ENCODE data around the gene CSNK1D.

The CSNK1D gene

DNA sequence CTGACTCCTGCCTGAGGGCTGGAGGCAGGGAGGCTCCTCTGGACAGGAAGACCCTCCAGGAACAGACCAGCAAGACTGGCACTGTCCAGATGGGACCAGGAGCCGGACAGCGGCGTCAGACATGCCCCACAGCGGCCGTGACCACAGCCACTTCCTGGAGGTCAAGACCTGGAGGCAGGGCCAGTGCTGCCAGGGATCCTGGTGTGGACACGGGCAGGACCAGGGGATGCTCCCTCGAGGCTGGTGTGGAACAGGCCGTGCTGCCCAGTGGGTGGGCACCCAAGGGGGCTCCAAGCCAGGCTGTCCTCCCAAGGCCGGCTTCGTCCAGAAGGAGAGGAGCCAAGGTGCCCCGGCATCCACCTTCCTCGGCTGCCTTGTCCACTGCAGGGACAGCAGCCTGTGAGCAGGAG is 56.4 kb downstream of the CSNK1D start:
- no peak overlapping the region for H3K27ac ChIP-seq (ENCODE audit: extremely low read depth, low read depth, low read length)
- CTCF ChIA-PET = no interaction called here

GRCh38 chr17:82216301-82217119 is 57.0 kb downstream of the CSNK1D start:
- Histone ChIP-seq H3K4me1 (ENCODE audit: control insufficient read depth, insufficient read depth, low read length) (0 out of 2 replicates have a peak, but pooled peaks cover 7% of the 10 kb centered on the region), H3K36me3 (ENCODE audit: control insufficient read depth in 2 of 2, insufficient read depth in 1 of 2, low read length in 2 of 2) (no peaks in the 10 kb centered on the region), H3K27ac (ENCODE audit: extremely low read depth, low read depth, low read length) (no peak overlapping the region), H3K9me3 (ENCODE audit: control insufficient read depth, insufficient read depth, low read depth, low read length) (no peaks in the 10 kb centered on the region), H3K4me3 (ENCODE audit: low read depth, low read length) (no peak overlapping the region)
- ChIA-PET POLR2A (no interaction called here), CTCF (no interaction called here)
- TF ChIP-seq ZNF549 (tag by site-specific recombination; IDR thresholded peaks at IDR 0.05) (no peak), ZNF654 (tag by site-specific recombination; IDR thresholded peaks at IDR 0.05; ENCODE audit: low read depth) (no peak), KLF1 (tag by site-specific recombination; IDR thresholded peaks at IDR 0.05) (peak; percentile 42; the same call in 1 of the 2 replicates), ZFHX2 (tag by site-specific recombination; conservative IDR thresholded peaks at IDR 0.05) (peak; percentile 31; the same call in 1 of the 2 replicates), ZNF488 (tag by site-specific recombination; IDR thresholded peaks at IDR 0.05) (no peak), EGR2 (tag by site-specific recombination; IDR thresholded peaks at IDR 0.05; ENCODE audit: low read depth) (peak; percentile 59), GLIS2 (tag by site-specific recombination; IDR thresholded peaks at IDR 0.05) (peak; percentile 16; the same call in 1 of the 2 replicates)

More for the DNA sequence above, 56.4 kb downstream of the CSNK1D start:
- no peak for TF ChIP-seq ZNF239 (tag by site-specific recombination; IDR thresholded peaks at IDR 0.05)
- TF ChIP-seq ZSCAN30 (tag by site-specific recombination; IDR thresholded peaks at IDR 0.05) = no peak
- no peak for TF ChIP-seq ZXDB (tag by site-specific recombination; IDR thresholded peaks at IDR 0.05)
- TF ChIP-seq ZNF707 (tag by site-specific recombination; IDR thresholded peaks at IDR 0.05) = no peak
- no peak for TF ChIP-seq ZNF391 (tag by site-specific recombination; IDR thresholded peaks at IDR 0.05; ENCODE audit: borderline replicate concordance, low read depth)
- TF ChIP-seq, protein P1, sequence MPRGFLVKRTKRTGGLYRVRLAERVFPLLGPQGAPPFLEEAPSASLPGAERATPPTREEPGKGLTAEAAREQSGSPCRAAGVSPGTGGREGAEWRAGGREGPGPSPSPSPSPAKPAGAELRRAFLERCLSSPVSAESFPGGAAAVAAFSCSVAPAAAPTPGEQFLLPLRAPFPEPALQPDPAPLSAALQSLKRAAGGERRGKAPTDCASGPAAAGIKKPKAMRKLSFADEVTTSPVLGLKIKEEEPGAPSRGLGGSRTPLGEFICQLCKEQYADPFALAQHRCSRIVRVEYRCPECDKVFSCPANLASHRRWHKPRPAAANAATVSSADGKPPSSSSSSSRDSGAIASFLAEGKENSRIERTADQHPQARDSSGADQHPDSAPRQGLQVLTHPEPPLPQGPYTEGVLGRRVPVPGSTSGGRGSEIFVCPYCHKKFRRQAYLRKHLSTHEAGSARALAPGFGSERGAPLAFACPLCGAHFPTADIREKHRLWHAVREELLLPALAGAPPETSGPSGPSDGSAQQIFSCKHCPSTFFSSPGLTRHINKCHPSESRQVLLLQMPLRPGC (tag by site-specific recombination; IDR thresholded peaks at IDR 0.05) = no peak
- TF ChIP-seq ZNF621 (tag by site-specific recombination; IDR thresholded peaks at IDR 0.05) = no peak
- no peak for TF ChIP-seq RBAK (tag by site-specific recombination; IDR thresholded peaks at IDR 0.05)
- TF ChIP-seq ZNF223 (tag by site-specific recombination; IDR thresholded peaks at IDR 0.05) = no peak
- TF ChIP-seq ZNF10 (tag by site-specific recombination; IDR thresholded peaks at IDR 0.05) = no peak
- no peak for TF ChIP-seq ZNF670 (tag by site-specific recombination; IDR thresholded peaks at IDR 0.05; ENCODE audit: low read depth)
- no peak for TF ChIP-seq SCRT2 (tag by site-specific recombination; IDR thresholded peaks at IDR 0.05)
- TF ChIP-seq, protein P2, sequence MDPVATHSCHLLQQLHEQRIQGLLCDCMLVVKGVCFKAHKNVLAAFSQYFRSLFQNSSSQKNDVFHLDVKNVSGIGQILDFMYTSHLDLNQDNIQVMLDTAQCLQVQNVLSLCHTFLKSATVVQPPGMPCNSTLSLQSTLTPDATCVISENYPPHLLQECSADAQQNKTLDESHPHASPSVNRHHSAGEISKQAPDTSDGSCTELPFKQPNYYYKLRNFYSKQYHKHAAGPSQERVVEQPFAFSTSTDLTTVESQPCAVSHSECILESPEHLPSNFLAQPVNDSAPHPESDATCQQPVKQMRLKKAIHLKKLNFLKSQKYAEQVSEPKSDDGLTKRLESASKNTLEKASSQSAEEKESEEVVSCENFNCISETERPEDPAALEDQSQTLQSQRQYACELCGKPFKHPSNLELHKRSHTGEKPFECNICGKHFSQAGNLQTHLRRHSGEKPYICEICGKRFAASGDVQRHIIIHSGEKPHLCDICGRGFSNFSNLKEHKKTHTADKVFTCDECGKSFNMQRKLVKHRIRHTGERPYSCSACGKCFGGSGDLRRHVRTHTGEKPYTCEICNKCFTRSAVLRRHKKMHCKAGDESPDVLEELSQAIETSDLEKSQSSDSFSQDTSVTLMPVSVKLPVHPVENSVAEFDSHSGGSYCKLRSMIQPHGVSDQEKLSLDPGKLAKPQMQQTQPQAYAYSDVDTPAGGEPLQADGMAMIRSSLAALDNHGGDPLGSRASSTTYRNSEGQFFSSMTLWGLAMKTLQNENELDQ (tag by site-specific recombination; IDR thresholded peaks at IDR 0.05; ENCODE audit: low read depth) = no peak
- TF ChIP-seq HOXD13 (CRISPR knock-in tag; IDR thresholded peaks at IDR 0.05; ENCODE audit: borderline replicate concordance) = no peak
- TF ChIP-seq KLF7 (tag by site-specific recombination; IDR thresholded peaks at IDR 0.05; ENCODE audit: borderline replicate concordance) = no peak
- no peak for TF ChIP-seq TSHZ1 (tag by site-specific recombination; IDR thresholded peaks at IDR 0.05; ENCODE audit: borderline replicate concordance)
- no peak for TF ChIP-seq ZNF132 (tag by site-specific recombination; IDR thresholded peaks at IDR 0.05; ENCODE audit: borderline replicate concordance)
- Histone ChIP-seq H3K4me1 (ENCODE audit: control insufficient read depth, insufficient read depth, low read length) (0 out of 2 replicates have a peak, but pooled peaks cover 3% of the 10 kb centered on the region), H3K4me3 (ENCODE audit: low read depth, low read length) (no peak overlapping the region), H3K9me3 (ENCODE audit: control insufficient read depth, insufficient read depth, low read depth, low read length) (no peaks in the 10 kb centered on the region), H3K36me3 (ENCODE audit: control insufficient read depth in 2 of 2, insufficient read depth in 1 of 2, low read length in 2 of 2) (no peaks in the 10 kb centered on the region)
- POLR2A ChIA-PET = no interaction called here
